ENCODE measurements around the gene TNRC6B. TPM values are rescaled to one million over a fixed set of nuclear protein-coding genes. Genes with fewer than 3 reads are reported as not detected.

Gene TNRC6B
- total RNA-seq, 6 experiments from 2014 or later, result 30.8 to 36.3 (median 34.3) TPM

GRCh38 chr22:40243891-40244290, 66.2 kb downstream of the TNRC6B start:
- no peak for TF ChIP-seq CTCF (IDR thresholded peaks at IDR 0.05)
- H3K4me1 Mint-ChIP-seq (ENCODE audit: low read depth), result peaks cover 21% of the 10 kb centered on the region
- no peaks in the 10 kb centered on the region; the same call in 1 of the 2 replicates for H3K27me3 Mint-ChIP-seq (ENCODE audit: insufficient read depth)
- H3K9me3 Mint-ChIP-seq, result no peaks in the 10 kb centered on the region
- no peak overlapping the region for H3K27ac Mint-ChIP-seq
- peaks cover 11% of the 10 kb centered on the region for H3K36me3 Mint-ChIP-seq (ENCODE audit: low read depth)
- no peak for DNase-seq
- no peak overlapping the region for H3K4me3 Mint-ChIP-seq

GRCh38 chr22:40244586-40244985, 66.9 kb downstream of the TNRC6B start:
- no peaks in the 10 kb centered on the region for H3K9me3 Mint-ChIP-seq

GRCh38 chr22:40247976-40248375, 70.3 kb downstream of the TNRC6B start:
- Mint-ChIP-seq H3K9me3 (no peaks in the 10 kb centered on the region), H3K27ac (no peak overlapping the region), H3K4me1 (ENCODE audit: low read depth) (peaks cover 8% of the 10 kb centered on the region; the same call in 1 of the 2 replicates), H3K36me3 (ENCODE audit: low read depth) (peaks cover 11% of the 10 kb centered on the region), H3K4me3 (no peak overlapping the region), H3K27me3 (ENCODE audit: insufficient read depth) (no peaks in the 10 kb centered on the region; the same call in 1 of the 2 replicates)
- no peak for TF ChIP-seq CTCF (IDR thresholded peaks at IDR 0.05)
- no peak for DNase-seq

More at GRCh38 chr22:40244586-40244985, 66.9 kb downstream of the TNRC6B start:
- H3K4me1 Mint-ChIP-seq (ENCODE audit: low read depth), result peaks cover 14% of the 10 kb centered on the region
- H3K27me3 Mint-ChIP-seq (ENCODE audit: insufficient read depth), result no peaks in the 10 kb centered on the region; the same call in 1 of the 2 replicates
- no peak for TF ChIP-seq CTCF (IDR thresholded peaks at IDR 0.05)
- H3K4me3 Mint-ChIP-seq, result no peak overlapping the region
- DNase-seq, result no peak
- peaks cover 11% of the 10 kb centered on the region for H3K36me3 Mint-ChIP-seq (ENCODE audit: low read depth)
- H3K27ac Mint-ChIP-seq, result no peak overlapping the region

GRCh38 chr22:40249286-40249685, 71.6 kb downstream of the TNRC6B start:
- TF ChIP-seq CTCF (IDR thresholded peaks at IDR 0.05), result no peak
- Mint-ChIP-seq H3K27me3 (ENCODE audit: insufficient read depth) (no peaks in the 10 kb centered on the region), H3K4me1 (ENCODE audit: low read depth) (peaks cover 8% of the 10 kb centered on the region; the same call in 1 of the 2 replicates), H3K27ac (no peak overlapping the region), H3K9me3 (no peaks in the 10 kb centered on the region), H3K4me3 (no peak overlapping the region), H3K36me3 (ENCODE audit: low read depth) (peaks cover 23% of the 10 kb centered on the region)
- DNase-seq, result no peak

GRCh38 chr22:40250608-40251007, 72.9 kb downstream of the TNRC6B start:
- H3K36me3 Mint-ChIP-seq (ENCODE audit: low read depth), result peaks cover 23% of the 10 kb centered on the region

More at GRCh38 chr22:40250608-40251007, 72.9 kb downstream of the TNRC6B start:
- Mint-ChIP-seq H3K4me1 (ENCODE audit: low read depth) (peaks cover 8% of the 10 kb centered on the region; the same call in 1 of the 2 replicates), H3K27ac (no peak overlapping the region), H3K9me3 (no peaks in the 10 kb centered on the region), H3K4me3 (no peak overlapping the region), H3K27me3 (ENCODE audit: insufficient read depth) (no peaks in the 10 kb centered on the region; the same call in 1 of the 2 replicates)
- TF ChIP-seq CTCF (IDR thresholded peaks at IDR 0.05), result no peak
- no peak for DNase-seq

Data from HFFc6 (cell line).